ENCODE results near the gene TTYH1.

DNA sequence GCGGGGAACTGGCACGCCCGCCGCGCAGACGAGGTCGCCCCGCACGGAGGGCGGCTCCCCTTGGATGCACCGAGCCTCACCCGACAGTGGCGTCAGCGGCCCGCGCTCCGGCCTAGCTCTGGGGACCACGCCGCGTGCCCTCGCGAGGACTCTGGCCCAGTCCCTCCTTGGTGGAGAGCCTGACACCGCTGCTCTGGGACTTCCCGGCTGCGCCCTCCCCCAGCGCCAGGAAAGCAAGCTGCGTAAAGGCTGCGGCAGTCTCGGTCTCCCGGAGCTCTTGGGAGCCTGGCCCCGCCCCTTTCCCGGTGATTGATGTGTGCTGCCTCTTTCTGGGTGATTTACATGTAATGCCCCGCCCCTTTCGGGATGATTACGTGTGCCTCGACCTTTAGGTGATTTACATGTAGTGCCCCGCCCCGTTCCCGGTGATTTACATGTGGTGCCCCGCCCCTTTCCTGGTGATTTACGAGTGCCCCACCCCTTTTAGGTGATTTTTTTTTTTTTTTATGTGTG lies 48.3 kb downstream of the TTYH1 start, which contains the start of gene LENG9:
- no peak for TF ChIP-seq ZNF302 (CRISPR knock-in tag; IDR thresholded peaks at IDR 0.05)
- no peak for TF ChIP-seq RAD21 (conservative IDR thresholded peaks at IDR 0.05 in 1 of 2, IDR thresholded peaks at IDR 0.05 in 1 of 2)
- no peak for TF ChIP-seq KDM1A (IDR thresholded peaks at IDR 0.05; ENCODE audit: low read depth)
- TF ChIP-seq SREBF2 (IDR thresholded peaks at IDR 0.05): no peak
- no peak for TF ChIP-seq FOSL2 (IDR thresholded peaks at IDR 0.05)
- TF ChIP-seq FOSL2 (CRISPR knock-in tag; IDR thresholded peaks at IDR 0.05): no peak
- TF ChIP-seq MAZ (IDR thresholded peaks at IDR 0.05; ENCODE audit: borderline replicate concordance, low read depth, low read length): no peak
- TF ChIP-seq, protein P1, sequence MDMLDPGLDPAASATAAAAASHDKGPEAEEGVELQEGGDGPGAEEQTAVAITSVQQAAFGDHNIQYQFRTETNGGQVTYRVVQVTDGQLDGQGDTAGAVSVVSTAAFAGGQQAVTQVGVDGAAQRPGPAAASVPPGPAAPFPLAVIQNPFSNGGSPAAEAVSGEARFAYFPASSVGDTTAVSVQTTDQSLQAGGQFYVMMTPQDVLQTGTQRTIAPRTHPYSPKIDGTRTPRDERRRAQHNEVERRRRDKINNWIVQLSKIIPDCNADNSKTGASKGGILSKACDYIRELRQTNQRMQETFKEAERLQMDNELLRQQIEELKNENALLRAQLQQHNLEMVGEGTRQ (IDR thresholded peaks at IDR 0.05): peak; percentile 43
